GM11168 (cell line): ENCODE data around the gene FOXP1.

Experiments
- in situ Hi-C: fragments of 300-500 bp; cut with MboI; formaldehyde crosslinking; loops from one replicate; pipeline ENCODE4 v1.12.0; 2022; ENCODE audit warnings: low sequenced_read_pairs; ENCODE audit not compliant: unreplicated experiment

FOXP1 gene

GRCh38 chr3:71104556-71104955 is 479.0 kb downstream of the FOXP1 start:
- in situ Hi-C loops = no loop called here

GRCh38 chr3:71104121-71104541 is 479.4 kb downstream of the FOXP1 start:
- in situ Hi-C loops = no loop called here

- in situ Hi-C loops = no loop called here
Measured at GRCh38 chr3:71103430-71103921, 480.1 kb downstream of the FOXP1 start.

- in situ Hi-C loops = no loop called here
Measured at GRCh38 chr3:71102111-71102983, 481.2 kb downstream of the FOXP1 start.

- in situ Hi-C loops = no loop called here
Measured at GRCh38 chr3:71101626-71102025, 481.9 kb downstream of the FOXP1 start.

GRCh38 chr3:71101014-71101413 is 482.5 kb downstream of the FOXP1 start:
- in situ Hi-C loops = no loop called here

- in situ Hi-C loops = no loop called here
Measured at GRCh38 chr3:71099997-71100719, 483.4 kb downstream of the FOXP1 start.

- in situ Hi-C loops = no loop called here
Measured at GRCh38 chr3:71097557-71097956, 486.0 kb downstream of the FOXP1 start.

GRCh38 chr3:71095511-71096291 is 487.8 kb downstream of the FOXP1 start:
- in situ Hi-C loops = no loop called here

- in situ Hi-C loops = no loop called here
Measured at GRCh38 chr3:71094658-71095209, 488.8 kb downstream of the FOXP1 start.

- in situ Hi-C loops = no loop called here
Measured at GRCh38 chr3:71092665-71093064, 490.9 kb downstream of the FOXP1 start.

GRCh38 chr3:71090207-71090606 is 493.3 kb downstream of the FOXP1 start:
- in situ Hi-C loops = no loop called here

- in situ Hi-C loops = no loop called here
Measured at GRCh38 chr3:71089271-71089847, 494.2 kb downstream of the FOXP1 start.

- in situ Hi-C loops = no loop called here
Measured at GRCh38 chr3:71088742-71089141, 494.8 kb downstream of the FOXP1 start.

GRCh38 chr3:71088019-71088708 is 495.4 kb downstream of the FOXP1 start:
- in situ Hi-C loops = no loop called here

GRCh38 chr3:71087143-71088018 is 496.1 kb downstream of the FOXP1 start:
- in situ Hi-C loops = no loop called here

- in situ Hi-C loops = no loop called here
Measured at GRCh38 chr3:71086777-71087142, 496.8 kb downstream of the FOXP1 start.

GRCh38 chr3:71083726-71084131 is 499.8 kb downstream of the FOXP1 start:
- in situ Hi-C loops = no loop called here
